Breast epithelium (tissue), 3 donors: ENCODE data around the gene CPEB4.

Experiments
- POLR2AphosphoS5 ChIP-seq, 3 donors: sonication (generic); formaldehyde crosslinking; IDR thresholded peaks; one replicate each; pipeline ENCODE4 v1.6.1; 2017; ENCODE audit warnings: antibody characterized with exemption in 3 of 3
- TF ChIP-seq, protein P1 (sequence below), 3 donors: fragments of 450-650 bp; IDR thresholded peaks; one replicate each; pipeline ENCODE4 v1.5.1; 2016 to 2017; ENCODE audit warnings: antibody characterized with exemption in 3 of 3, mild to moderate bottlenecking in 3 of 3, moderate library complexity in 3 of 3

DNA sequence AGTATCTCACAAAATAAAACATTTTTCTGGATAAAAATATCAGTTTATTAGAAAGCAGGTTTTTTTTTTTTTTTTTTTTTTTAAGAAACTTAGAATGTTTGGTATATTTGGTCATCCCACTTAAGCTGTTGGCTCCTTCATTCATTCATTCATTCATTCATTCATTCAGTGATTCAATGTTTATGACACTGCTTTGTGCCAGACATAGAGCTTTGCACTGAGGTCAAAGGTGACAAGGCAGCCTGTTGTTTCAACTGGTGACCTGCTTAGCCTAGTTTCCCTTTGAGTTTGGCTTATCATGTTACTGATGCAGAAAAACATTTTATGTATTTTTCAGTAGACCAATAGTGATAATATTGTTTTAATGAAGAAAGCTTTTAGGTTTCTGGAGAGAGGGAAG, 23.5 kb downstream of the CPEB4 start:
- TF ChIP-seq POLR2AphosphoS5 (IDR thresholded peaks at IDR 0.05), result no peak
- TF ChIP-seq, protein P1, sequence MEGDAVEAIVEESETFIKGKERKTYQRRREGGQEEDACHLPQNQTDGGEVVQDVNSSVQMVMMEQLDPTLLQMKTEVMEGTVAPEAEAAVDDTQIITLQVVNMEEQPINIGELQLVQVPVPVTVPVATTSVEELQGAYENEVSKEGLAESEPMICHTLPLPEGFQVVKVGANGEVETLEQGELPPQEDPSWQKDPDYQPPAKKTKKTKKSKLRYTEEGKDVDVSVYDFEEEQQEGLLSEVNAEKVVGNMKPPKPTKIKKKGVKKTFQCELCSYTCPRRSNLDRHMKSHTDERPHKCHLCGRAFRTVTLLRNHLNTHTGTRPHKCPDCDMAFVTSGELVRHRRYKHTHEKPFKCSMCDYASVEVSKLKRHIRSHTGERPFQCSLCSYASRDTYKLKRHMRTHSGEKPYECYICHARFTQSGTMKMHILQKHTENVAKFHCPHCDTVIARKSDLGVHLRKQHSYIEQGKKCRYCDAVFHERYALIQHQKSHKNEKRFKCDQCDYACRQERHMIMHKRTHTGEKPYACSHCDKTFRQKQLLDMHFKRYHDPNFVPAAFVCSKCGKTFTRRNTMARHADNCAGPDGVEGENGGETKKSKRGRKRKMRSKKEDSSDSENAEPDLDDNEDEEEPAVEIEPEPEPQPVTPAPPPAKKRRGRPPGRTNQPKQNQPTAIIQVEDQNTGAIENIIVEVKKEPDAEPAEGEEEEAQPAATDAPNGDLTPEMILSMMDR (IDR thresholded peaks at IDR 0.05), result no peak
